H1 (cell line): ENCODE measurements around the gene PHLDB3. TPM values are rescaled to one million over a fixed set of nuclear protein-coding genes. Genes with fewer than 3 reads are reported as not detected.

Experiments used
- CTCF ChIA-PET: fragments of 300-600 bp; sonication (Branson Sonifier 250); formaldehyde crosslinking; loops from one replicate; lab custom pipeline; 2021; ENCODE audit not compliant: partially characterized antibody; lab: Charles Lee
- POLR2A ChIA-PET: fragments of 300-600 bp; sonication (Branson Sonifier 250); formaldehyde crosslinking; loops from one replicate; lab custom pipeline; 2021; ENCODE audit warnings: inconsistent platforms; ENCODE audit not compliant: partially characterized antibody; lab: Charles Lee
- DNase-seq, 2 experiments: peaks; one replicate each; pipeline versions ENCODE4 v3.0.0 to v3.0.0-alpha.2; 2010 to 2022; ENCODE audit warnings: low spot score in 2 of 2, low read depth in 1 of 2, mixed read lengths in 1 of 2
- FAIRE-seq: peaks from 2 replicates; lab custom pipeline; 2011; peaks lifted over from hg19 to GRCh38; lab: Jason Lieb, UNC
- H2AFZ ChIP-seq: 2 replicates; pipeline ENCODE4 v1.8.1; 2012; ENCODE audit warnings: low read length, inconsistent platforms
- H2AK5ac ChIP-seq: 2 replicates; pipeline ENCODE4 v1.6.1; 2013; ENCODE audit warnings: low read depth, low read length
- H2BK120ac ChIP-seq: replicated peaks from 2 replicates; pipeline ENCODE3; 2013; ENCODE audit warnings: low read depth, low read length, inconsistent platforms
- H2BK12ac ChIP-seq: 2 replicates; pipeline ENCODE4 v1.6.1; 2013; ENCODE audit warnings: low read depth, low read length
- H2BK15ac ChIP-seq: 2 replicates; pipeline ENCODE4 v1.6.1; 2013; ENCODE audit warnings: low read length
- H2BK20ac ChIP-seq: 2 replicates; pipeline ENCODE4 v1.6.1; 2013; ENCODE audit warnings: low read length
- H2BK5ac ChIP-seq: 2 replicates; pipeline ENCODE4 v1.6.1; 2013; ENCODE audit warnings: low read depth, low read length
- H3K14ac ChIP-seq: 2 replicates; pipeline ENCODE4 v1.6.1; 2013; ENCODE audit warnings: inconsistent platforms; ENCODE audit not compliant: insufficient read length
- H3K18ac ChIP-seq: 2 replicates; pipeline ENCODE4 v1.6.1; 2013; ENCODE audit warnings: low read length; ENCODE audit errors: extremely low read depth
- H3K23ac ChIP-seq: 2 replicates; pipeline ENCODE4 v1.6.1; 2013; ENCODE audit warnings: inconsistent platforms; ENCODE audit not compliant: insufficient read length
- H3K23me2 ChIP-seq: 2 replicates; pipeline ENCODE4 v1.6.1; 2013; ENCODE audit warnings: low read depth, low read length
- H3K27ac ChIP-seq: 2 replicates; pipeline ENCODE4 v1.6.1; 2011; ENCODE audit warnings: low read depth, low read length, inconsistent platforms
- H3K27me3 ChIP-seq, 4 experiments: replicated peaks in 1 of 4; 1 replicate in 1 of 4; 2 replicates in 3 of 4; pipeline versions ENCODE4 v1.6.1 to v1.8.1; 2011 to 2013; ENCODE audit warnings: low read length in 3 of 4, mild to moderate bottlenecking in 3 of 4, inconsistent platforms in 2 of 4, mixed read lengths in 2 of 4, moderate library complexity in 1 of 4; ENCODE audit not compliant: control insufficient read depth in 3 of 4, insufficient read depth in 3 of 4; ENCODE audit errors: extremely low read depth in 1 of 4
- H3K36me3 ChIP-seq, 4 experiments: 2 replicates each; pipeline versions ENCODE4 v1.6.1 to v1.8.1; 2011 to 2013; ENCODE audit warnings: mild to moderate bottlenecking in 4 of 4, low read length in 3 of 4, moderate library complexity in 2 of 4, control low read depth in 1 of 4, inconsistent platforms in 1 of 4; ENCODE audit not compliant: insufficient read depth in 4 of 4, control insufficient read depth in 2 of 4
- H3K4ac ChIP-seq: replicated peaks from 2 replicates; pipeline ENCODE3; 2013; ENCODE audit warnings: low read length, low read depth, mixed read lengths, inconsistent platforms; ENCODE audit not compliant: insufficient read length
- H3K4me1 ChIP-seq, 4 experiments: replicated peaks in 1 of 4; 1 replicate in 1 of 4; 2 replicates in 3 of 4; pipeline versions ENCODE4 v1.6.1 to v1.8.1; 2011 to 2013; ENCODE audit warnings: low read length in 3 of 4, inconsistent platforms in 2 of 4, mixed read lengths in 1 of 4; ENCODE audit not compliant: insufficient read depth in 4 of 4, control insufficient read depth in 3 of 4
- H3K4me2 ChIP-seq, 2 experiments: 2 replicates each; pipeline versions ENCODE4 v1.6.1 to v1.8.1; 2011 to 2013; ENCODE audit warnings: low read depth in 2 of 2, low read length in 2 of 2, control low read depth in 1 of 2, inconsistent platforms in 1 of 2, mild to moderate bottlenecking in 1 of 2; ENCODE audit not compliant: insufficient read depth in 1 of 2
- H3K4me3 ChIP-seq, 4 experiments: fragments of 200-600, 300-600 bp in 1 of 4; sonication (generic), shearing (Covaris generic), sonication (Bioruptor Twin) in 1 of 4; 2 replicates each; pipeline versions ENCODE4 v1.5.1 to v1.8.1; 2011 to 2016; ENCODE audit warnings: low read length in 4 of 4, low read depth in 3 of 4, control low read depth in 2 of 4, inconsistent platforms in 2 of 4, mild to moderate bottlenecking in 2 of 4, mixed read lengths in 1 of 4, moderate library complexity in 1 of 4; ENCODE audit not compliant: insufficient read depth in 2 of 4; ENCODE audit errors: extremely low read depth in 1 of 4
- H3K56ac ChIP-seq: replicated peaks from 2 replicates; pipeline ENCODE3; 2013; ENCODE audit warnings: low read depth, mild to moderate bottlenecking, mixed read lengths, low read length, inconsistent platforms; ENCODE audit not compliant: insufficient read length
- H3K79me1 ChIP-seq: 2 replicates; pipeline ENCODE4 v1.6.1; 2013; ENCODE audit warnings: low read depth, low read length, control low read depth
- H3K79me2 ChIP-seq, 2 experiments: 2 replicates each; pipeline versions ENCODE4 v1.6.1 to v1.8.1; 2012 to 2013; ENCODE audit warnings: low read length in 2 of 2, mild to moderate bottlenecking in 2 of 2, inconsistent platforms in 1 of 2; ENCODE audit not compliant: insufficient read depth in 2 of 2, control insufficient read depth in 1 of 2
- H3K9ac ChIP-seq, 4 experiments: replicated peaks in 1 of 4; 1 replicate in 1 of 4; 2 replicates in 3 of 4; pipeline versions ENCODE4 v1.6.1 to v1.8.1; 2011 to 2013; ENCODE audit warnings: low read depth in 3 of 4, low read length in 3 of 4, control low read depth in 2 of 4, mild to moderate bottlenecking in 2 of 4, moderate library complexity in 2 of 4, inconsistent platforms in 1 of 4; ENCODE audit errors: extremely low read depth in 1 of 4
- H3K9me3 ChIP-seq, 2 experiments: 2 replicates each; pipeline versions ENCODE4 v1.6.1 to v1.8.1; 2012 to 2013; ENCODE audit warnings: mild to moderate bottlenecking in 2 of 2, moderate library complexity in 2 of 2, control low read depth in 1 of 2, inconsistent platforms in 1 of 2, low read depth in 1 of 2, low read length in 1 of 2, mixed read lengths in 1 of 2; ENCODE audit not compliant: insufficient read depth in 2 of 2
- H4K20me1 ChIP-seq, 2 experiments: replicated peaks in 1 of 2; 2 replicates each; pipeline versions ENCODE3 to v1.8.1; 2011 to 2013; ENCODE audit warnings: inconsistent platforms in 2 of 2, low read length in 2 of 2, mild to moderate bottlenecking in 1 of 2; ENCODE audit not compliant: insufficient read depth in 2 of 2, control insufficient read depth in 1 of 2
- H4K5ac ChIP-seq: 2 replicates; pipeline ENCODE4 v1.6.1; 2013; ENCODE audit warnings: low read length, low read depth, mixed read lengths, inconsistent platforms; ENCODE audit not compliant: insufficient read length
- H4K8ac ChIP-seq: 2 replicates; pipeline ENCODE4 v1.8.0; 2013; ENCODE audit warnings: mild to moderate bottlenecking, moderate library complexity, low read length, inconsistent platforms; ENCODE audit not compliant: insufficient read depth; ENCODE audit errors: extremely low read depth
- H4K91ac ChIP-seq: replicated peaks from 2 replicates; pipeline ENCODE3; 2013; ENCODE audit warnings: low read length, mixed read lengths, inconsistent platforms; ENCODE audit not compliant: insufficient read length
- ASH2L ChIP-seq: fragments of 200-600, 300-600 bp; sonication (generic); IDR thresholded peaks from one replicate; pipeline ENCODE4 v1.7.1; 2017; ENCODE audit warnings: low read length
- CEBPB ChIP-seq: IDR thresholded peaks from 2 replicates; pipeline ENCODE4 v1.6.1; 2012; ENCODE audit warnings: low read depth, low read length
- CREB1 ChIP-seq: IDR thresholded peaks from 2 replicates; pipeline ENCODE4 v1.6.1; 2012; ENCODE audit warnings: inconsistent platforms
- GABPA ChIP-seq: IDR thresholded peaks from 2 replicates; pipeline ENCODE4 v1.6.1; 2011; ENCODE audit warnings: mild to moderate bottlenecking, low read length, moderate library complexity, borderline replicate concordance; ENCODE audit not compliant: insufficient read depth
- GTF2F1 ChIP-seq: IDR thresholded peaks from 2 replicates; pipeline ENCODE4 v1.6.1; 2012; ENCODE audit warnings: low read depth, low read length, improper control_type of control experiment, borderline replicate concordance
- NANOG ChIP-seq: IDR thresholded peaks from 2 replicates; pipeline ENCODE4 v1.6.1; 2011; ENCODE audit warnings: low read length, low read depth, mild to moderate bottlenecking, inconsistent platforms; ENCODE audit not compliant: insufficient read depth, poor library complexity, severe bottlenecking
- POU5F1 ChIP-seq: IDR thresholded peaks from 2 replicates; pipeline ENCODE4 v1.6.1; 2011; ENCODE audit warnings: low read depth, mild to moderate bottlenecking, low read length, moderate library complexity
- RBBP5 ChIP-seq: IDR thresholded peaks from 2 replicates; pipeline ENCODE4 v1.7.1; 2012; ENCODE audit warnings: low read depth, mild to moderate bottlenecking, inconsistent platforms, low read length, moderate library complexity, borderline replicate concordance
- RFX5 ChIP-seq: IDR thresholded peaks from 2 replicates; pipeline ENCODE4 v1.6.1; 2011; ENCODE audit warnings: low read depth, low read length, improper control_type of control experiment, borderline replicate concordance
- RNF2 ChIP-seq: fragments of 200-900, 300-1000 bp; sonication (generic); IDR thresholded peaks from 2 replicates; pipeline ENCODE4 v1.7.1; 2016; ENCODE audit warnings: borderline replicate concordance, low read depth, mild to moderate bottlenecking, antibody characterized with exemption, low read length; ENCODE audit not compliant: poor library complexity, severe bottlenecking; ENCODE audit errors: missing control alignments
- RXRA ChIP-seq: IDR thresholded peaks from 2 replicates; pipeline ENCODE4 v1.6.1; 2011; ENCODE audit warnings: low read depth, mild to moderate bottlenecking, low read length, moderate library complexity; ENCODE audit not compliant: insufficient read depth
- TCF12 ChIP-seq: IDR thresholded peaks from 2 replicates; pipeline ENCODE4 v1.6.1; 2011; ENCODE audit warnings: low read depth, mild to moderate bottlenecking, low read length
- WGBS, 2 experiments: shearing (Covaris generic) in 1 of 2; methylation state at CpG; one replicate each; pipeline versions ENCODE4 v1.1.6 to v1.1.7; 2013 to 2015; ENCODE audit warnings: low lambda C conversion rate in 2 of 2, mixed read lengths in 2 of 2, inconsistent platforms in 1 of 2, low coverage in 1 of 2, missing lambda C conversion rate in 1 of 2; ENCODE audit not compliant: insufficient replicate concordance in 2 of 2, insufficient coverage in 1 of 2, insufficient read length in 1 of 2; ENCODE audit errors: extremely low coverage in 1 of 2, missing lambda C conversion rate in 1 of 2; 5-methylcytosine and 5-hydroxymethylcytosine counted together
- polyA plus RNA-seq, 7 experiments: library from polyadenylated mRNA; depleted of rRNA in 3 of 7; stranded (reverse) in 5 of 7; unstranded in 2 of 7; fragments of >200 nt in 5 of 7; fragments of 200-250 nt in 2 of 7; gene quantifications; 1 replicate in 5 of 7; 2 replicates in 1 of 7; 4 replicates in 1 of 7; pipeline versions ENCODE4 v1.2.1 to v1.2.3, GENCODE V29; 2011 to 2013; ENCODE audit warnings: missing spikeins in 2 of 7, mixed read lengths in 2 of 7
- total RNA-seq: library from RNA; stranded (reverse); fragmentation: NEBNext Ultra II Directional; extraction: Animal tissue kit (Norgen Biotek cat#: 25700); gene quantifications from 2 replicates; pipeline ENCODE4 v1.2.1, GENCODE V29; 2021
- TF ChIP-seq, protein P1 (sequence below): IDR thresholded peaks from 2 replicates; pipeline ENCODE4 v1.6.1; 2011; ENCODE audit warnings: low read length, improper control_type of control experiment

The PHLDB3 gene
- total and polyA plus RNA-seq, 2 of the 8 experiments (the other 6 are each of a cell fraction or from before 2014, with no cell fraction given) = 4.0 to 8.5 TPM

GRCh38 chr19:43490759-43491158 lies 13.8 kb downstream of the PHLDB3 start:
- Histone ChIP-seq H3K4ac (no peak overlapping the region), H3K9me3 (no peaks in the 10 kb centered on the region), H3K79me2 (no peaks in the 10 kb centered on the region), H4K8ac (no peak overlapping the region), H4K5ac (no peak overlapping the region), H3K18ac (no peak overlapping the region), H2AFZ (no peak overlapping the region), H2BK15ac (no peak overlapping the region), H2BK5ac (no peak overlapping the region), H3K79me1 (no peaks in the 10 kb centered on the region), H3K4me1 (no peaks in the 10 kb centered on the region; a peak in 1 of 7 replicates), H3K23ac (no peak overlapping the region), H3K23me2 (no peaks in the 10 kb centered on the region; the same call in 1 of the 2 replicates), H2BK12ac (no peak overlapping the region), H3K27ac (no peak overlapping the region), H3K4me3 (no peak overlapping the region), H2BK120ac (no peak overlapping the region), H3K36me3 (no peaks in the 10 kb centered on the region), H2BK20ac (no peak overlapping the region), H3K14ac (no peak overlapping the region), H3K4me2 (no peak overlapping the region), H3K9ac (no peak overlapping the region), H4K20me1 (no peaks in the 10 kb centered on the region), H3K56ac (no peak overlapping the region), H2AK5ac (no peak overlapping the region), H4K91ac (no peak overlapping the region), H3K27me3 (no peaks in the 10 kb centered on the region)
- FAIRE-seq (no peak), DNase-seq (no peak)
- POLR2A ChIA-PET = interaction anchor here (0.9 to 2.2 kb wide), 5 partner anchors 11 to 27 kb away, joined by 3 to 6 read pairs (median 3); no protein-coding TSS in a partner anchor
- WGBS, 2 experiments = 90% methylated on average over 5 of the region's 5 CpGs; no CpG with 5 or more reads in 1 of the 2 experiments
- CTCF ChIA-PET = interaction anchor here (0.7 to 2.1 kb wide), 4 partner anchors 28 to 119 kb away, joined by 3 to 14 read pairs (median 6); no protein-coding TSS in a partner anchor
- TF ChIP-seq GTF2F1 = no peak
- no peak for TF ChIP-seq RXRA
- TF ChIP-seq POU5F1 = no peak
- no peak for TF ChIP-seq TCF12
- no peak for TF ChIP-seq NANOG
- no peak for TF ChIP-seq RNF2
- TF ChIP-seq ASH2L = no peak
- TF ChIP-seq, protein P1, sequence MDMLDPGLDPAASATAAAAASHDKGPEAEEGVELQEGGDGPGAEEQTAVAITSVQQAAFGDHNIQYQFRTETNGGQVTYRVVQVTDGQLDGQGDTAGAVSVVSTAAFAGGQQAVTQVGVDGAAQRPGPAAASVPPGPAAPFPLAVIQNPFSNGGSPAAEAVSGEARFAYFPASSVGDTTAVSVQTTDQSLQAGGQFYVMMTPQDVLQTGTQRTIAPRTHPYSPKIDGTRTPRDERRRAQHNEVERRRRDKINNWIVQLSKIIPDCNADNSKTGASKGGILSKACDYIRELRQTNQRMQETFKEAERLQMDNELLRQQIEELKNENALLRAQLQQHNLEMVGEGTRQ = no peak
- no peak for TF ChIP-seq GABPA
- no peak for TF ChIP-seq CEBPB
- no peak for TF ChIP-seq RFX5
- TF ChIP-seq RBBP5 = no peak
- no peak for TF ChIP-seq CREB1
